Astrocyte (in vitro differentiated cells and primary cell): ENCODE data around the gene MGMT.

Experiments
- CTCF ChIP-seq: IDR thresholded peaks from 2 replicates; pipeline ENCODE4 v1.5.1; 2011; ENCODE audit warnings: low read depth, mild to moderate bottlenecking, inconsistent platforms, low read length, moderate library complexity; ENCODE audit not compliant: insufficient read depth
- EZH2 ChIP-seq: IDR thresholded peaks from 2 replicates; pipeline ENCODE4 v1.6.1; 2012; ENCODE audit warnings: mild to moderate bottlenecking, low read length, inconsistent platforms; ENCODE audit not compliant: insufficient read depth

GRCh38 chr10:129445436-129446182 lies 21.4 kb upstream of the MGMT start:
- TF ChIP-seq CTCF, result no peak
- TF ChIP-seq EZH2, result no peak
